Thymus (tissue), 11 donors: Measurements from ENCODE around the gene TSPAN8. TPM values are rescaled to one million over a fixed set of nuclear protein-coding genes. Genes with fewer than 3 reads are reported as not detected.
"Not testable (repeated sequence)": the region's sequence is repeated elsewhere in the genome, so short reads cannot be mapped to it uniquely, and the experiment has no call there.

Experiments used
- DNase-seq, 9 donors: peaks; one replicate each; pipeline ENCODE4 v3.0.0-alpha.2; 2013; ENCODE audit warnings: low spot score in 9 of 9, low read depth in 6 of 9, missing footprints in 1 of 9
- H3K27ac ChIP-seq, 2 donors: one replicate each; pipeline ENCODE4 v1.5.1; 2013; ENCODE audit warnings: control low read depth in 1 of 2, low read depth in 1 of 2, low read length in 1 of 2, mild to moderate bottlenecking in 1 of 2, moderate library complexity in 1 of 2
- H3K27me3 ChIP-seq, 2 donors: one replicate each; pipeline ENCODE4 v1.5.1; 2013; ENCODE audit warnings: low read length in 1 of 2; ENCODE audit not compliant: control insufficient read depth in 2 of 2, insufficient read depth in 1 of 2
- H3K36me3 ChIP-seq, 2 donors: one replicate each; pipeline ENCODE4 v1.5.1; 2013; ENCODE audit warnings: low read length in 1 of 2, mild to moderate bottlenecking in 1 of 2, moderate library complexity in 1 of 2; ENCODE audit not compliant: control insufficient read depth in 2 of 2, insufficient read depth in 2 of 2
- H3K4me1 ChIP-seq, 2 donors: one replicate each; pipeline ENCODE4 v1.5.1; 2013; ENCODE audit warnings: low read length in 2 of 2; ENCODE audit not compliant: control insufficient read depth in 2 of 2, insufficient read depth in 2 of 2
- H3K4me3 ChIP-seq, 2 donors: one replicate each; pipeline ENCODE4 v1.5.1; 2013; ENCODE audit warnings: low read length in 2 of 2, control low read depth in 1 of 2, mild to moderate bottlenecking in 1 of 2
- H3K9me3 ChIP-seq, 2 donors: one replicate each; pipeline ENCODE4 v1.5.1; 2013; ENCODE audit warnings: low read length in 1 of 2, mild to moderate bottlenecking in 1 of 2; ENCODE audit not compliant: control insufficient read depth in 2 of 2, insufficient read depth in 1 of 2
- WGBS: extraction: QIAGEN DNeasy Blood & Tissue Kit; methylation state at CpG from one replicate; pipeline ENCODE4 v1.1.7; 2013; 5-methylcytosine and 5-hydroxymethylcytosine counted together
- polyA plus RNA-seq: library from polyadenylated mRNA; stranded (reverse); fragments of 200-250 nt; gene quantifications from one replicate; pipeline ENCODE4 v1.2.3, GENCODE V29; 2013
- total RNA-seq: library from RNA; stranded (reverse); fragments of 120-200 nt; gene quantifications from one replicate; pipeline ENCODE4 v1.2.4, GENCODE V29; 2013
- donor health status: healthy.

TSPAN8 gene
- total and polyA plus RNA-seq, 2 donors, result 0.33 to 5.9 TPM

- Histone ChIP-seq H3K36me3 (no peaks in the 10 kb centered on the region), H3K27ac (no peak overlapping the region), H3K27me3 (no peaks in the 10 kb centered on the region), H3K4me1 (no peaks in the 10 kb centered on the region), H3K9me3 (peaks cover 0 to 6% of the 10 kb centered on the region in 2 donors), H3K4me3 (no peak overlapping the region)
- DNase-seq, result no peak
- 92% methylated on average over 4 of the region's 4 CpGs for WGBS
Observed at GRCh38 chr12:71166862-71167496, 9.2 kb upstream of the TSPAN8 start.

GRCh38 chr12:71166280-71166679 lies 8.5 kb upstream of the TSPAN8 start:
- DNase-seq, result no peak
- Histone ChIP-seq H3K9me3 (peaks cover 0 to 6% of the 10 kb centered on the region in 2 donors), H3K4me3 (no peak overlapping the region), H3K4me1 (no peaks in the 10 kb centered on the region), H3K36me3 (no peaks in the 10 kb centered on the region), H3K27ac (no peak overlapping the region), H3K27me3 (no peaks in the 10 kb centered on the region)
- 99% methylated on average over 34 of the region's 34 CpGs for WGBS

- not testable (repeated sequence) for H3K27ac ChIP-seq, DNase-seq, H3K36me3 ChIP-seq, H3K4me1 ChIP-seq, H3K4me3 ChIP-seq, H3K27me3 ChIP-seq, H3K9me3 ChIP-seq
- WGBS, result 97% methylated on average over 5 of the region's 5 CpGs
Observed at GRCh38 chr12:71165780-71166179, 8.0 kb upstream of the TSPAN8 start.

- Histone ChIP-seq H3K27ac (no peak overlapping the region), H3K4me1 (no peaks in the 10 kb centered on the region), H3K9me3 (peaks cover 0 to 6% of the 10 kb centered on the region in 2 donors), H3K27me3 (no peaks in the 10 kb centered on the region), H3K36me3 (no peaks in the 10 kb centered on the region), H3K4me3 (no peak overlapping the region)
- DNase-seq, result no peak
- WGBS, result 91% methylated on average over 5 of the region's 5 CpGs
Observed at GRCh38 chr12:71164568-71165197, 6.9 kb upstream of the TSPAN8 start.

- Histone ChIP-seq H3K27me3 (no peaks in the 10 kb centered on the region), H3K4me1 (no peaks in the 10 kb centered on the region), H3K9me3 (peaks cover 0 to 6% of the 10 kb centered on the region in 2 donors), H3K27ac (no peak overlapping the region), H3K4me3 (no peak overlapping the region), H3K36me3 (no peaks in the 10 kb centered on the region)
- WGBS, result 88% methylated on average over 5 of the region's 5 CpGs
- no peak for DNase-seq
Observed at GRCh38 chr12:71164166-71164565, 6.4 kb upstream of the TSPAN8 start.

- H3K9me3 ChIP-seq, result peaks cover 0 to 6% of the 10 kb centered on the region in 2 donors
- WGBS, result 91% methylated on average over 8 of the region's 8 CpGs
- no peak overlapping the region for H3K27ac ChIP-seq
- DNase-seq, result no peak
- H3K27me3 ChIP-seq, result no peaks in the 10 kb centered on the region
- H3K4me3 ChIP-seq, result no peak overlapping the region
- no peaks in the 10 kb centered on the region for H3K4me1 ChIP-seq
- no peaks in the 10 kb centered on the region for H3K36me3 ChIP-seq
Observed at GRCh38 chr12:71162832-71163763, 5.3 kb upstream of the TSPAN8 start.

GRCh38 chr12:71161591-71161990 lies 3.8 kb upstream of the TSPAN8 start:
- Histone ChIP-seq H3K36me3 (no peaks in the 10 kb centered on the region), H3K27me3 (no peaks in the 10 kb centered on the region), H3K4me1 (no peaks in the 10 kb centered on the region), H3K4me3 (no peak overlapping the region), H3K9me3 (peaks cover 0 to 6% of the 10 kb centered on the region in 2 donors), H3K27ac (no peak overlapping the region)
- 92% methylated on average over 1 of the region's 1 CpG for WGBS
- no peak for DNase-seq

GRCh38 chr12:71160585-71160984 lies 2.8 kb upstream of the TSPAN8 start:
- no peaks in the 10 kb centered on the region for H3K27me3 ChIP-seq
- H3K27ac ChIP-seq, result no peak overlapping the region
- DNase-seq, result no peak
- 93% methylated on average over 4 of the region's 4 CpGs for WGBS
- no peak overlapping the region for H3K4me3 ChIP-seq
- peaks cover 0 to 6% of the 10 kb centered on the region in 2 donors for H3K9me3 ChIP-seq
- no peaks in the 10 kb centered on the region for H3K4me1 ChIP-seq
- H3K36me3 ChIP-seq, result no peaks in the 10 kb centered on the region

GRCh38 chr12:71159878-71160277 lies 2.1 kb upstream of the TSPAN8 start:
- H3K27ac ChIP-seq, result no peak overlapping the region
- H3K4me3 ChIP-seq, result no peak overlapping the region
- no peaks in the 10 kb centered on the region for H3K9me3 ChIP-seq
- H3K36me3 ChIP-seq, result no peaks in the 10 kb centered on the region
- no peak for DNase-seq
- H3K4me1 ChIP-seq, result no peaks in the 10 kb centered on the region
- H3K27me3 ChIP-seq, result no peaks in the 10 kb centered on the region
